Measurements from ENCODE around the gene LSM2.

The LSM2 gene

DNA sequence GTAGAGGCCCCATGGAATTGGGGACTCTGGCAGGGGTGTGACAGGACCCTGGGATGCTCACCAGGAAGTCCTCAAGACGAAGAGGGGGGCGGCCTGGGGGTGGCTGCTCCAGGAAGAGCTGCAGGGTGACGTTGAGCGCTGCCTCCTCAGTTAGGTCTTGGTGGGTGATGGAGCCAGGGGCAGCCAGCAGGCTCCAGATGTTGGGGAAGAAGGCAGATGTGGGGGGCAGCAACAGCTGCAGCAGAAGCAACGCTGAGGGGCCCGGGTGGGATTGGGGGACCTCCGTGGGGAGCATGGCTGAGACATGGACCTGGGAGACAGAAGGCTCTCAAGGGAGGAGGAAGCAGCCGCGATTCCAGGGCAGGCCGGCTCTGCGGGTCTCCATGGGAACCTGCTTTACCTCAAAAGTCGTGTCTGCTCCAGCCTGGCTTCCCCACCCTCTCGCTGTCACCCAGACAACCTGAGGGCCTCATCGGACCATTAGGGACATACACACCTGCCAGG is 30.2 kb downstream of the LSM2 start:
- no peak for DNase-seq

GRCh38 chr6:31775633-31776484 is 30.9 kb downstream of the LSM2 start:
- no peak for DNase-seq

GRCh38 chr6:31775184-31775583 is 31.6 kb downstream of the LSM2 start:
- DNase-seq, result no peak

DNA sequence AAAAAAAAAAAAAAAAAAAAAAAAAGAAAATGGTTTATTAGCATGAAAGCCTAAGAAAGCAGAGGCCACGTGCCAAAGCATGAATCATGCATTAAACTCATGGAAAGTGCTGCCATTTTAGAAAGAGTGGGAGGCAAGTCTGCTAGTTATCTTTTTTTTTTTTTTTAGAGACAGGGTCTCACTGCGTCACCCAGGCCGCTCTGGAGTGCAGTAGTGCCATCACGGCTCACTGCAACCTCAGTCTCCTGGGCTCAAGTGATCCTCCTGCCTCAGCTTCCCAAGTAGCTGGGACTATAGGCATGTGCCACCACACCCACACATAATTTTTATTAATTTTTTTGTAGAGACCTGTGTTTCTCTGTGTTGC is 34.8 kb downstream of the LSM2 start:
- DNase-seq, result no peak

- no peak for DNase-seq
Measured at GRCh38 chr6:31770860-31771259, 35.9 kb downstream of the LSM2 start.

DNA sequence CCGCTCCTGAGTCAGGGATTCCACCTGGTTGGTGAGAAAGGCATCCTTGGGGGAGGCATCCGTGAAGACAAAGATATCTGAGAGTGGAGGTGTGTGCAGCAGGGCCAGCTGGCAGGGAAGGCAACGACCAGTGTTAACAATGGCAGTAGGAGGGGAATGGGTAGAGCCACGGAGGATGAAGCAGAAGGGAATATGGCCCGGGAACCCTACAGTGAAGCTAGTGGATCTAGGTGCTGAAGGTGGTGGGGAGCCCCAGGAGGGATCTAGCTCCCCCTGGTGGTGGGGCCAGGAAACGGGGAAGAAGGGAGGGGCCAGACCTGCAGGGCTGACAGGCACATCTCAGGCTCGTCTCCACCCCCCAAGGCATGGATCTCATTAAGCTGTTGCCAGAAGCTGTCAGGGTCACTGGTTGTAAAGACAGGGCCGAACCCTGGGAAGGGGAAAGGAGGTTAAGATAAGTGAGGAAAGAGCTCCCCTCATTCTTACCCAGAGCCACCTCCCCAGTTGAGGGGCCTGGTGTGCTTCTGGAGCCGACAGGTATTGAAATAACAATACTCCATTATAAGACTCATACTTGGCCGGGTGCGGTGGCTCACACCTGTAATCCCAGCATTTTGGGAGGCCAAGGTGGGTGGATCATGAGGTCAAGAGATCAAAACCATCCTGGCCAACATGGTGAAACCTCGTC is 36.9 kb downstream of the LSM2 start:
- DNase-seq, result peak; percentile 77

GRCh38 chr6:31768363-31769257 is 38.2 kb downstream of the LSM2 start:
- no peak for DNase-seq

DNA sequence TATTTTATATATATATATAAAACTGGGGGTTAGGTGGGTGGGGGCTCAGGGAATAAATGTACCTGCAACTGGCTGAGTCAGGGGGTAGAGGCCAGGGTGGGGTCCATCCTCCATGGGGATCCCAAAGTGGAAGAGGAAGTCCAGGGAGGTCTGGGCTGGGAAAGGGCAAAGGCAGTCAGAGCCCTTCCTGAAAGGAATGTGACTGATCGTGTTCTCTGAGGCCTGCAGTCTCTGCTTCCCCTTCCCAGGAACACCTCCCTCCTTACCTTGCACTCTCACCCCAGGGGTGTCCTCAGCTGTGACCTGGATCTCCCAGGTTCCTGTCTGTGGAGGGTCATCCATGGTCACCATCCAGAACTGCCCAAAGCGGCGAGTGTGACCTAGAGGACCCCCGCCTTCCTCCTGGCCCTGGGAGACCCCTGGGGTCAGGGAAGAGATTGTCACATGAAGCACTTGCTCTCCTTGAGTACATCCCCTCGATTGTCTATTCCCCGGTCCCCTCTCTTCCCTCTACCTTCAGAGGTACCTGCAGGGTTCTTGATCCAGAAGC is 39.6 kb downstream of the LSM2 start:
- no peak for DNase-seq

GRCh38 chr6:31765910-31766794 is 40.6 kb downstream of the LSM2 start:
- no peak for DNase-seq

- no peak for DNase-seq
Measured at GRCh38 chr6:31765559-31765909, 41.2 kb downstream of the LSM2 start.

DNA sequence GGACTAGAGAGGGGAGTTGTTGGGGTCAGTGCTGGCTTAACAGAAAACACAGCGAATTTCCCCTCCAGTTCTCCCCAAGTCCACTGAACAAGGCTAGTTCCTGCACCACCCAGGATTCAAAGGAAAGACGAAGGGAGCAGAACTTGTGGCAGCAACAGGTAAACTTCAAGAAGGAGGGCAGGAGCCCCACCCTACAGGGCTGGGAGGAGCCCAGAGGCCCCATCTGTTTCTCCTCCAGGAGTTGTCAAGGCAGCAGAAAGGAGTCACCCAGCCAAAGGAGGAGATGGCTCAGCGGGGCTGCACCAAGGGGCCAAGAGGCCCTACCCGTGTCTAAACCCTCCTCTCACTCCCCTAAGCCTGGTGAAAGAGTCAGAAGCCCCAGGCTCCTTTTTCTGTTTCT is 42.6 kb downstream of the LSM2 start:
- DNase-seq, result no peak

DNA sequence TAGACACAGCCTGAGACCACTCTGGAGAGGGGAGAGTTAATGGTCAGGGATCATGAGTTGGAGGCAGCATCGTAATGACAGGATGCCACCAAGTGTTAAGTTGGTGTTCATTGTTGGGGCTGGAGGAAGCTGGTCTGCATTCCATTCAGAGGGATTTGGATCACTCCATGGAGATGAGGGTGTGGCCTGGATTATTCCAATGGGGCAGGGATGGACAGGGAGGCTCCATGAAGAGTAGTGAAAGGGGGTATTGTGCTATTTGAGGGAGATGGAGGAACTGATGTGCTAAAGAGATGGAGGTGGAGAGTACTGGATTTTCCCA is 43.2 kb downstream of the LSM2 start:
- no peak for DNase-seq

DNA sequence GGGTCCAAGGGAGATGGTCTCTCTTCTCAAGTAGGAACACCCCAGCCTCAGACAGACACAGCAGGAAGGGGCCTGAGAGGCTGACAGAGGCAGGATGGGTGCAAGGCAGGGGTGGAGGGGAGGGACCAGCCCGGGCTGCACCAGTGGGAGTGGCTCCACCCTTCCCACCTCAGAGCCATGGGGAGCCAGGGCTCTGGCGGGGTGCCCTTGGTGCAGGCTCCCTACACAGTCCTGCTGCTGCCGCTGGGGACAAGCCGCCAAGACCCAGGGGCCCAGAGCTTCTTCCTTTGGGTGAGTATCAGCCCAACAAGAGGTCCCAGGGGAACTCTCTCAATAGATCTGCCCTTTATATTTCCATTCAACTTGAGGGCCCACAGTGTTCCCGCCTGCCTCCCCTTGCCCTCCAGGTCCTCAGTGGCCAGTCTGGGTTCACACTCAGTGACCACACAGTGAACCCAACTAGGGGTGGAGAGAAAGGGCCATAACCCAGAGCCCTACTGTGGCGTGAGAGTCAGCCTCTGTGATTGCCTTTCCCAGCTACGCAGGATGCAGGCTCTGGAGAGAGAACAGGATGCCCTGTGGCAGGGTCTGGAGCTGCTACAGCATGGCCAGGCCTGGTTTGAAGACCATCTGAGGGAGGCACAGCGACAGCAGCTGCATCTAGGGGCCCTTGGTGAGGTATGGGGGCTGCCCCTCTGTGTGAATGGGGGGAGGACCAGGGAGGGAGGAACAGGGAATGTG is 43.7 kb downstream of the LSM2 start:
- DNase-seq, result no peak

- DNase-seq, result no peak
Measured at GRCh38 chr6:31762356-31762755, 44.4 kb downstream of the LSM2 start, which contains the start of gene SAPCD1. SAPCD1 (plus strand) TSS chr6:31762656; CDS start chr6:31763055, 399 bp downstream.

DNA sequence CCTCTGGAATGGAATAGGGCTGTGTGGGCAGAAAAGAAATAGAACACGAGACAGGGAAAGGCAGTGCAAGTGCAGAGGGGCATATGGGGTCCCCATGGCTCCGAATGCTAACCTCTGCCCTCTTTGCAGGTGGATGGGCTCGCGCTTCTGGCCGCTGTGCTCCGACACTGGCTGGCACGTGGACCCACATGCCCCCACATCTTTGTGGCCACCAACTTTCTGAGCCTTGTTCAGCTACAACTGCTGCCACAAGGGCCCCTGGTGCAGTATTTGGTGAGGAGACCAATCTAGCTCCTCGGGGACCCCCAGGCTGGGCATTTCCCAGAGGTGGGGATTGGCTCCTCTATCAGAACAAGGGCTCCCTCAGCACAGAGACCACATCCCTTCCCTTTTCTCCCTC is 45.4 kb downstream of the LSM2 start:
- DNase-seq, result no peak

DNA sequence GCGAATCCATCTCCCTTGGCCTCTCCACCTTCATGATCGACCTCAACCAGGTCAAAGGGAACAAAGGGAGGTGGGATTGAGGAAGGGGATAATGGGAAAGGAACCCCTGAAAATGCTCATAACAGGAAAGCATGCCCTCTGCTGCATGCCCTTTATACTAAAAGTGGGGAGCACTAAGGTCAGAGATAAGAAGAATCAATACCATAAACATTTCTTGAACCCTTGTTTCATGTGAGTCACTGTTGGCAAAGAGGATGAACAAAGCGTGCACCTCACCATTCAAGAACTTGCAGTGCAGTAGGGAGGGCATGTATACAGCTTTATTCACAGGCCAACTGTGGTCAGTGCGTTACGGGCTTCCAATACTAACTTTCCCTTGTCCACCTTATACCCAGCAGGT is 46.0 kb downstream of the LSM2 start:
- no peak for DNase-seq

DNA sequence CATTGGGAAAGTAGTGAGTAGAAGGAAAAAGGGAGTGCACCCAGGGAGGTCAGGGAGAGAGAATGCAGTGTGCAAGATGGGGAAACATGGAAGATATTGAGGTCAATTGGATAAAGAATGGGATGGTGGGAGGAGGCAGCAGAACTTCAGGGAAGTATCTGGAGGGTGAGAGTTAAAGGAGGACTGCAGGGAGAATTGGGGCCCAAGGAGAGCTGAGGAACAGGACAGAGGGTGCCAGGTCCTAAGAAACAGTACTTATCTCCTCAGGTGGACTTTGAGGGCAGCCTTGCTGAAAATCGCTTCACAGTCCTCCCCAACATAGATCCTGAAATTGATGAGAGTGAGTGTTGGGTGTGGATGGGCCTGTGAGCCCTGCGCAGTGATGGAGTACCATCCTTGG is 48.5 kb downstream of the LSM2 start:
- DNase-seq, result no peak

- DNase-seq, result no peak
Measured at GRCh38 chr6:31752739-31753319, 53.9 kb downstream of the LSM2 start.

DNA sequence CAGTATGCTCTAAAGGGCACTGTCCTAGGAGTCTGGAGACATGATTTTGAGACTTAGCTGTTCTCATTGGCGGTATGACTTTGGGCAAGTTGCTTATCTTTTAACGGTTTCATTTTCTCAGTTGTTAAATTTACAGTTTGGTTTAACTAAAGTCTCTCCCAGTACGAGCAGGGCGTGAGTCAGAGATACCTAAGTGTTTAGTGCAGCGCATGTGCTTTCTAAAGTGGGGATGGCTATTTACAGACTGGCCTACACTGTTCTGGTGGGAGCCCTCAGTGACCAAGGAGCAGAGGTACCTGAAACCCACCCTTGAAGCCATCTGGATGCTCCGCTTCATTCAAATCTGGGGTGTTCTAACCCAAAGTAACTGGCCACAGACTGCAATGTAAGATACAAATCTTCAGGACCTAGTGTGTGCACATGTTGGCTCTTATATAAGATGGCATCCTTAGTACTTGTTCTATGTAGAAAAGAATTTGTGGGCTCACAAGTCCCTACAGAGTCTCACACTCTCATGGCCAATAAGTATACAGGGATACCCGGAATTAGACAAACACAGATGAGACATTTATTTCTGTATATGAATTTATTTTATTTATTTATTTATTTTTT is 56.2 kb downstream of the LSM2 start:
- DNase-seq, result no peak

DNA sequence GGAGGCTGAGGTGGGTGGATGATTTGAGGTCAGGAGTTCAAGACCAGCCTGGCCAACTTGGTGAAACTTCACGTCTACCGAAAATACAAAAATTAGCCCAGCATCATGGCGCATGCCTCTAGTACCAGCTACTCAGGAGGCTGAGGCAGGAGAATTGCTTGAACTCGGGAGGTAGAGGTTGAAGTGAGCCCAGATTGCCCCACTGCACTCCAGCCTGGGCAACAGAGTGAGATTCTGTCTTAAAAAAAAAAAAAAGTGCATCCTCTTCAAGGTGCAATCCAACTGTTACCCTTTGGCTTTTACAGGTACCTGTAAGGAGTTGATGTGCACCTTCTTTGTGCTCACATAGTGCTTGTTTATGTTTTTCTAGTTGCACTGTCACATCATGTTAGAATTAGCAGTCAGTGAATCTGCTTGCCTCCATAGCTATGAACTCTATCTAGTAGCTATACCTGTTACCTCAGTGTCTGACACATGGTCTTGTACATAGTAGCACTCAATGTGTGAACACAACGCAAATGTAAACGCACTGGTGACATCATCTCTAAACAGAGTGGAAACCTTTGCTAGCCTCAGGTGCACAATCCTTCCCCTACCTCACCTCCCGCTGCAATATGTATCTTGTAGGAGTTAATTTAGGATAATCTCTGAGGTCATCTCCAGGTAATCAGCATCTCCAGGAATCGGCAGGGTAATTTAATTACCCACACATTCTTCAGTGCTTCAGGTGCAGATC is 57.3 kb downstream of the LSM2 start:
- DNase-seq, result no peak
